K562 (cell line): Measurements from ENCODE around the gene STING1. TPM values are rescaled to one million over a fixed set of nuclear protein-coding genes. Genes with fewer than 3 reads are reported as not detected.

Experiments used
- ATAC-seq: fragments of 200-7000 bp; cut with Tn5 transposase; 3 replicates; pipeline ENCODE4 v1.9.1; 2020; ENCODE audit warnings: moderate library complexity
- BruUV-seq: library from RNA; stranded (reverse); fragments of 400-500 nt; replicated peaks from 2 replicates; lab custom pipeline; 2021; lab: Mats Ljungman, UMichigan
- CTCF ChIA-PET: fragments of 300-600 bp; formaldehyde crosslinking; extraction: SDS; loops from one replicate; lab custom pipeline; 2021; ENCODE audit warnings: low intra/inter-chr PET ratio; lab: Yijun Ruan, JAX
- POLR2A ChIA-PET: fragments of 300-600, 350-650 bp; sonication (Branson Sonifier 250); formaldehyde crosslinking; extraction: SDS; loops from one replicate; lab custom pipeline; 2021; ENCODE audit warnings: antibody characterized with exemption, inconsistent platforms; lab: Yijun Ruan, JAX
- DNase-seq, 4 experiments: peaks; one replicate each; pipeline versions ENCODE4 v3.0.0 to v3.0.0-alpha.2; 2011 to 2018; ENCODE audit warnings: low spot score in 3 of 4, mixed read lengths in 3 of 4; ENCODE audit errors: extremely low read depth in 1 of 4
- FAIRE-seq: peaks from 2 replicates; lab custom pipeline; 2011; peaks lifted over from hg19 to GRCh38; lab: Jason Lieb, UNC
- H2AFZ ChIP-seq: 2 replicates; pipeline ENCODE4 v1.6.0; 2011; ENCODE audit warnings: low read depth, low read length, control low read depth, inconsistent platforms
- H3K27ac ChIP-seq: fragments of 200-600 bp; 3 replicates; pipeline ENCODE4 v1.8.0; 2011; ENCODE audit warnings: low read depth, mild to moderate bottlenecking, control low read depth, inconsistent platforms, low read length, moderate library complexity, mixed read lengths; ENCODE audit errors: extremely low read depth
- H3K27me3 ChIP-seq, 2 experiments: fragments of 300-600 bp in 1 of 2; 2 replicates in 1 of 2; 3 replicates in 1 of 2; pipeline versions ENCODE4 v1.6.0 to v1.8.0; 2011; ENCODE audit warnings: inconsistent platforms in 2 of 2, low read length in 2 of 2, mild to moderate bottlenecking in 1 of 2, mixed read lengths in 1 of 2, moderate library complexity in 1 of 2; ENCODE audit not compliant: control insufficient read depth in 2 of 2, insufficient read depth in 2 of 2
- H3K36me3 ChIP-seq: fragments of 300-600 bp; 3 replicates; pipeline ENCODE4 v1.8.0; 2011; ENCODE audit warnings: mild to moderate bottlenecking, low read length, inconsistent platforms; ENCODE audit not compliant: control insufficient read depth, insufficient read depth
- H3K4me1 ChIP-seq, 2 experiments: fragments of 200-600 bp in 1 of 2; replicated peaks in 1 of 2; 2 replicates in 1 of 2; 3 replicates in 1 of 2; pipeline versions ENCODE4 v1.5.1 to v1.8.0; 2011; ENCODE audit warnings: inconsistent platforms in 2 of 2, low read length in 2 of 2, mild to moderate bottlenecking in 1 of 2, mixed read lengths in 1 of 2, moderate library complexity in 1 of 2; ENCODE audit not compliant: control insufficient read depth in 2 of 2, insufficient read depth in 2 of 2
- H3K4me2 ChIP-seq: 2 replicates; pipeline ENCODE4 v1.6.1; 2011; ENCODE audit warnings: low read length, control low read depth, inconsistent platforms, mixed read lengths; ENCODE audit not compliant: insufficient read depth
- H3K4me3 ChIP-seq: fragments of 200-600 bp; sonication (generic), shearing (Covaris generic); 2 replicates; pipeline ENCODE4 v1.5.1; 2016; ENCODE audit warnings: control low read depth, inconsistent platforms
- H3K79me2 ChIP-seq: fragments of 200-600 bp; 3 replicates; pipeline ENCODE4 v1.8.0; 2011; ENCODE audit warnings: low read length, inconsistent platforms; ENCODE audit not compliant: control insufficient read depth, insufficient read depth
- H3K9ac ChIP-seq, 2 experiments: 2 replicates each; pipeline versions ENCODE4 v1.6.0 to v1.6.1; 2011; ENCODE audit warnings: low read depth in 2 of 2, low read length in 2 of 2, control low read depth in 1 of 2, inconsistent platforms in 1 of 2, mild to moderate bottlenecking in 1 of 2, mixed read lengths in 1 of 2; ENCODE audit not compliant: insufficient read depth in 1 of 2
- H3K9me1 ChIP-seq: one replicate; pipeline ENCODE4 v1.6.0; 2011; ENCODE audit warnings: inconsistent platforms, mild to moderate bottlenecking, low read length, moderate library complexity; ENCODE audit not compliant: control insufficient read depth, insufficient read depth
- H3K9me3 ChIP-seq: replicated peaks from 2 replicates; pipeline ENCODE4 v1.5.1; 2011; ENCODE audit warnings: low read depth, low read length, inconsistent platforms; ENCODE audit not compliant: control insufficient read depth, insufficient read depth
- H4K20me1 ChIP-seq: replicated peaks from 2 replicates; pipeline ENCODE4 v1.6.1; 2011; ENCODE audit warnings: low read length, inconsistent platforms, mixed read lengths; ENCODE audit not compliant: control insufficient read depth, insufficient read depth
- BHLHE40 ChIP-seq: IDR thresholded peaks from 2 replicates; pipeline ENCODE4 v1.6.1; 2011; ENCODE audit warnings: low read length, improper control_type of control experiment
- MITF ChIP-seq: IDR thresholded peaks from 2 replicates; pipeline ENCODE4 v1.6.1; 2014; ENCODE audit warnings: antibody characterized with exemption
- MYC ChIP-seq, 2 experiments: fragments of 250-450 bp in 1 of 2; sonication (Bioruptor Pico) in 1 of 2; IDR thresholded peaks; 2 replicates each; pipeline versions ENCODE4 v1.5.1 to v1.6.1; 2012 to 2021; ENCODE audit warnings: low read depth in 2 of 2, borderline replicate concordance in 1 of 2, improper control_type of control experiment in 1 of 2, low read length in 1 of 2, mild to moderate bottlenecking in 1 of 2, moderate library complexity in 1 of 2
- NR1H2 ChIP-seq: sonication (generic); formaldehyde crosslinking; IDR thresholded peaks from 2 replicates; pipeline ENCODE4 v1.4.0; 2020; ENCODE audit warnings: mild to moderate bottlenecking, missing genetic modification reagents
- SMAD2 ChIP-seq: fragments of 150-350 bp; IDR thresholded peaks from 2 replicates; pipeline ENCODE4 v1.6.1; 2014; ENCODE audit warnings: low read depth, mild to moderate bottlenecking, low read length
- TAF15 ChIP-seq: fragments of 200-400 bp; formaldehyde crosslinking; IDR thresholded peaks from 2 replicates; pipeline ENCODE4 v1.6.1; 2017; ENCODE audit warnings: mild to moderate bottlenecking, low read depth, low read length, moderate library complexity
- ZFX ChIP-seq: sonication (generic); formaldehyde crosslinking; IDR thresholded peaks from 2 replicates; pipeline ENCODE4 v1.8.0; 2022; ENCODE audit warnings: mild to moderate bottlenecking, missing genetic modification reagents, moderate library complexity
- ZNF232 ChIP-seq: sonication (generic); formaldehyde crosslinking; IDR thresholded peaks from 2 replicates; pipeline ENCODE4 v1.8.0; 2022; ENCODE audit warnings: mild to moderate bottlenecking, missing genetic modification reagents
- WGBS: fragments of 100-300 bp; shearing (Covaris generic); methylation state at CpG from one replicate; pipeline ENCODE4 v1.1.6; 2016; ENCODE audit warnings: low coverage, mixed read lengths; ENCODE audit not compliant: insufficient coverage; ENCODE audit errors: missing lambda C conversion rate; 5-methylcytosine and 5-hydroxymethylcytosine counted together
- in situ Hi-C: fragments of 300-500 bp; cut with MboI; formaldehyde crosslinking; loops from 4 replicates; pipeline ENCODE4 v1.15.0; 2018; ENCODE audit warnings: inconsistent platforms, mixed read lengths
- intact Hi-C: fragments of 100-400 bp; cut with micrococcal nuclease; formaldehyde crosslinking; loops from 2 replicates; pipeline ENCODE4 v1.14.2; 2022
- polyA plus RNA-seq, 8 experiments: library from polyadenylated mRNA; depleted of rRNA in 4 of 8; stranded (reverse) in 5 of 8; unstranded in 3 of 8; fragments of >200 nt; fragmentation: Nextera tagmentation in 2 of 8; fragmentation: Illumina TruSeq in 1 of 8; extraction: Ambion mirVana in 2 of 8; extraction: Trizol in 1 of 8; gene quantifications; 2 replicates each; pipeline versions ENCODE4 v1.2.1 to v1.2.3, GENCODE V29; 2011 to 2014; ENCODE audit warnings: inconsistent platforms in 1 of 8, missing spikeins in 1 of 8
- total RNA-seq, 7 experiments: library from RNA; depleted of rRNA in 6 of 7; stranded (reverse); fragments of >200 nt in 6 of 7; fragmentation: Illumina TruSeq in 2 of 7; extraction: Trizol in 2 of 7; gene quantifications; 2 replicates each; pipeline versions ENCODE4 v1.2.1 to v1.2.3, GENCODE V29; 2011 to 2021; ENCODE audit warnings: low replicate concordance in 1 of 7

The STING1 gene
- total and polyA plus RNA-seq, 9 of the 15 experiments (the other 6 are each of a cell fraction or from before 2014, with no cell fraction given), result 20.8 to 69.1 (median 44.7) TPM

DNA sequence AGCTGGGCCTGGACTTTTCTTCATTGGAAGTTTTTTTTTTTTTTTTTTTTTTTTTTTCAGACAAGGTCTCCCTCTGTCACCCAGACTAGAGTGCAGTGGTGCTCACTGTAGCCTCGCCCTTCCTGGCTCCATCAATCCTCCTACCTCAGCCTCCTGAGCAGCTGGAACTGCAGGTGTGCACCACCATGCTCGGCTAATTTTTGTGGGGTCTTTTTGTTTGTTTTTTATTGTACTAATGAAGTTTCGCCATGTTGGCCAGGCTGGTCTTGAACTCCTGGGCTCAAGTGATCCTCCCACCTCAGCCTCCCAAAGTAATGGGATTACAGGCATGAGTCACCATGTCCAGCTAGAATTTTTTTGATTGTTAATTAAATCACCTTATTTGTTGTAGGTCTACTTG, 46.9 kb downstream of the STING1 start:
- ChIA-PET POLR2A (interaction anchor here (1.2 to 1.7 kb wide), 3 partner anchors 9 to 16 kb away, joined by 3 to 5 read pairs (median 3); no protein-coding TSS in a partner anchor), CTCF (no interaction called here)
- BruUV-seq, result no TSS peak
- Histone ChIP-seq H3K27ac (no peak overlapping the region), H3K36me3 (no peaks in the 10 kb centered on the region), H3K27me3 (no peaks in the 10 kb centered on the region), H3K4me2 (no peak overlapping the region), H3K9me3 (no peaks in the 10 kb centered on the region), H3K4me1 (peaks cover 11 to 17% of the 10 kb centered on the region in 2 experiments), H3K9ac (no peak overlapping the region), H4K20me1 (no peaks in the 10 kb centered on the region), H3K79me2 (no peaks in the 10 kb centered on the region), H3K9me1 (no peaks in the 10 kb centered on the region), H3K4me3 (no peak overlapping the region), H2AFZ (no peak overlapping the region)
- in situ Hi-C loops, result no loop called here
- TF ChIP-seq TAF15, result no peak
- no peak for TF ChIP-seq MITF
- TF ChIP-seq ZNF232, result no peak
- no peak for TF ChIP-seq ZFX (CRISPR knock-in tag)
- no peak for TF ChIP-seq SMAD2
- no peak for TF ChIP-seq MYC (IDR thresholded peaks at IDR 0.05; ENCODE audit: low read depth, low read length)
- no peak for TF ChIP-seq MYC (CRISPR knock-in tag; IDR thresholded peaks at IDR 0.05; ENCODE audit: borderline replicate concordance, low read depth)
- no peak for TF ChIP-seq NR1H2 (CRISPR knock-in tag)
- TF ChIP-seq BHLHE40, result no peak
- 77% methylated on average over 3 of the region's 3 CpGs for WGBS
- no peak for DNase-seq
- no peak for ATAC-seq
- intact Hi-C loops, result no loop called here
- FAIRE-seq, result no peak
